HG03565 (cell line): Measurements from ENCODE around the gene TLCD2.
"Not testable (repeated sequence)": the region's sequence is repeated elsewhere in the genome, so short reads cannot be mapped to it uniquely, and the experiment has no call there.

Experiments
- ATAC-seq: cut with Tn5 transposase; IDR thresholded peaks from one replicate; pipeline ENCODE4 v1.9.1; 2021; ENCODE audit warnings: mild to moderate bottlenecking, moderate library complexity; ENCODE audit not compliant: unreplicated experiment

The TLCD2 gene

DNA sequence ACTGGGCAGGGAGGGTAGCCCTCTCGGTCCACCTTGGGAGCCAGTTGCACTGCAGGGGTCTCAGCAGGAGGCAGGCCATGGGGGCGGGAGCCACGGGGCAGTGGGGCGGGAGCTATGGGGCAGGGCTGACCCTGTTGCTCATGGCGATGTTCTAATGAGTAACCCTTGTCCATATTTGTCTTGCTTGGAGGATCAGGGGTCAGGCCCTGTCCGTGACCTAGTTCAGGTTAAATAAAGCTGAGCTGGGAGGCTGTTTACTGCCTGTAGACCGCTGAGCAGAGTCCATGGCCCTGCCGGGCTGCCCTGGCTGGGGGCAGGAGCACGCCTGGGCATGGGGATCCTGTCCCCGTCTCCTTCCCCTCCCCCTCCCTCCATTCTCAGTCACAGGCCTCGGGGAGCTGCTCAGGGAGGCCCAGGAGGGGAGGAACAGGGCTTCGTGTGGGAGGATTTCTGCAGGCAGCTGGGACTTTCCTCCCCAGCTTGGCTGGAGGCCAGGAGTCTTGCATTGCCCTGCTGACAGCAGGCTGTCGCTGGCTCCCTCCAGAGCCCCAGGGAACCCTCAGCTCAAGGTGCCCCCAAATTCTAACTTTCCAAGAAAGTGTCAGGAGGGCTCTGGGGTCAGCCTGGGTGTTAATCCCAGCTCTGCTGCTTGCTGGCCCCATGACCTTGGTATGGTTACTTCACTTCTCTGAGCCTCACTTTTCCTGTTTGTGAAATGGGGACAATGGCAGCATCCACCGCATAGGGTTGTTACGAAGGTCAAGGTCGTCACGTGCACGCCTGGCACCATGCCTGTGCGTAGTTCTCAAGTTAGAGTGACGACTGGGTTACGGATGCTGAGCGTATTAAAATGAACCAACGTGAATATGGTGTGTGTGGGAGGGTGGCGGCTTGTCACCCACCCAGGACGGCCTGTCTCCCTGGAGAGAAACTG lies 26.4 kb upstream of the TLCD2 start:
- ATAC-seq, result no peak

DNA sequence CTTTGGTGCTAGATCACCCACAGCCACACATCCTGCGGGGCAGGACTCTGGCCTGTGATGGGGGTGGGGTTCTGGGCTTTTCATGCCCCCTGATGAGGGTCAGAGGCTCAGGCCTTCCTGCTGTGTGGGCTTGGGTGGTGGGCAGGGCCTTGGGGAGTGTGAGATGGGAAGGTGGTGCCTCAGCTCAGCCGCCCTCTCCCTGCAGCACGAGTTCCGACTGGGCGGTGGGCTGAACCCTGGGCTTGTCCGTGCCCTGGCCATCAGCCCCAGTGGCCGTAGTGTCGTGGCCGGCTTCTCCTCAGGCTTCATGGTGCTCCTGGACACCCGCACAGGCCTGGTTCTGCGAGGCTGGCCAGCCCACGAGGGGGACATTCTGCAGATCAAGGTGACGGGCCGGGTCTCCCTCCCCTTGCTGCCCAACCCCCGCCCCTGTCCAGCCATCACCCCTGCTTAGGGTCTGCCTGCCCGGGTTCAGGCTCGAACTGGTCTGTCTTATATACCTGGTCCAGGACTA lies 25.7 kb upstream of the TLCD2 start:
- no peak for ATAC-seq

DNA sequence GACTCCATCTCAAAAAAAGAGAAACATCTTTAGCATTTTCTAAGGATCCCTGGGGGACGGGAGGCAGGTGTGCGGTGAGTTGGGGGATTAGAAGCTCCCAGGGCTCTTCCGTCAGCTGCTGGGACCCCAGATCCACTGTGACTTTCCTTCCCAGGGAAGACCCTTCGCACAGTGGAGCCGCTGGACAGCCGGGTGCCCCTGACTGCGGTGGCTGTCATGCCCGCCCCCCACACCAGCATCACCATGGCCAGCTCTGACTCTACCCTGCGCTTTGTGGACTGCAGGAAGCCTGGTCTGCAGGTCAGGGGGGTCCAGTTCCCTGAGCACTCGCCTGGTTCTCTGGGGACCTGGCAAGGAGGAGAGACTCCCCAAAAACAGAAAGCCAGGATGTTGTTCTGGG lies 25.2 kb upstream of the TLCD2 start:
- ATAC-seq, result no peak

DNA sequence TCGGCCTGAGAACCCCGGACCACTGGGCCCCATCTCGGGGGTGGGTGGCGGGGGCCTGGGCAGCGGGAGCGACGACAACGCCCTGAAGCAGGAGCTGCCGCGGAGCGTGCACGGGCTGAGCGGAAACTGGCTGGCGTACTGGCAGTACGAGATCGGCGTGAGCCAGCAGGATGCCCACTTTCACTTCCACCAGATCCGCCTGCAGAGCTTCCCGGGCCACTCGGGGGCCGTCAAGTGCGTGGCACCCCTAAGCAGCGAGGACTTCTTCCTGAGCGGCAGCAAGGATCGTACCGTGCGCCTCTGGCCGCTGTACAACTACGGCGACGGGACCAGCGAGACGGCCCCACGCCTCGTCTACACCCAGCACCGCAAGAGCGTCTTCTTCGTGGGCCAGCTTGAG lies 23.6 kb upstream of the TLCD2 start:
- ATAC-seq, result no peak

DNA sequence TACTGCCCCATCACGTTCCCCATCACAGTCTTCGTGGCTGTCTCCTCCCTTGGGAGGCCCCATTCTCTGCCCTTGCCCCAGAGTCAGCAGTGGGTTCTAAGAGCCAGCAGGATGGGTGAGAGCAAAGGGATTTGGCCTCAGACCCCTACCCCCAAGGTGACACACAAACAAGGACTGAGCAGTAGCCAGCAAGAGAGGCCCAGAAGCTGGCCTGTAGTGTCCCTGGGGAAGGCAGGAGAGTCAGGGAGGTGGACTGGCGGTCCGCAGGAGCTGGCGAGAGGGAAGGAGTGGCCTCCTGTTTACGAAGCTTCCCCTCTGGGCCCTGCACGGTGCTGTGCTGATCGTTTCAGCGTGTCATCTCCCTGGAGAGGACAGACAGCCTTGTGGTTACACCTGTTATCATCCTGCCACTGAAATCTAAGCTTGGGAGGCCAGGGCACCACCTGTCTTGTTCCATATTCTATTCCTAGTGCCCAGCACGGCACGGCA lies 22.7 kb upstream of the TLCD2 start:
- no peak for ATAC-seq

GRCh38 chr17:1732241-1732832 lies 22.2 kb upstream of the TLCD2 start:
- no peak for ATAC-seq

DNA sequence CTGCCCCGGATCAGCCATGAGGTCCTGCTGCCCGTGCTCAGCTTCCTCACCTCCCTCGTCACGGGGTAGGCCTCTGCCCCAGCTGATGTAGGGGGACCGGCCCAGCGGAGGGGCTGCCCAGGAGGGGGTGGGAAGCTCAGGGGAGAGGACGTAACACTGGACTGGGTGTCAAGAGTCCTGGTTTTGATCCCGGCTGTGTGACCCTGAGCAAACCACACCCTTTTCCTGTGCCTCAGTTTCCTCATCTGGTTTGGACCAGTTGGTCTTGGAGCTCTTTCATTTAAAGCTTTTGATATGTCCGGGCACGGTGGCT lies 21.0 kb upstream of the TLCD2 start:
- no peak for ATAC-seq

- no peak for ATAC-seq
Measured at GRCh38 chr17:1730326-1731193, 20.4 kb upstream of the TLCD2 start.

DNA sequence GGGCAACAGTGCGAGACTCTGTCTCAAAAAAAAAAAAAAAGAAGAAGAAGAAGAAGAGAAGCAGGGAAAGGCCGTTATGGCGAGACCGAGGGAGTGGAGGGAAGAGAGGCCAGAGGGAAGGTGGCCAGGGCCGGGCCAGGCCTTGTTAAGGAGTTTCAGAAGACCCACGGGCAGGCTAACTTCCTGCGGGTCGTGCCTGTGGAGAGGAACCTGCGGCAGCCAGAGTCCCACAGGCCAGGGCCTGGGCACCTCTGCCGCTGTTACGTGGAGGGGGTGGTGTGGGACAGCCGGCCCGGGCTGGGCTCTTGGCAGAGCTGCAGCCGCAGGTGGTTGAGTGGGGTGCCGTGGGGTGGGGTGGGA lies 19.8 kb upstream of the TLCD2 start:
- ATAC-seq, result no peak

DNA sequence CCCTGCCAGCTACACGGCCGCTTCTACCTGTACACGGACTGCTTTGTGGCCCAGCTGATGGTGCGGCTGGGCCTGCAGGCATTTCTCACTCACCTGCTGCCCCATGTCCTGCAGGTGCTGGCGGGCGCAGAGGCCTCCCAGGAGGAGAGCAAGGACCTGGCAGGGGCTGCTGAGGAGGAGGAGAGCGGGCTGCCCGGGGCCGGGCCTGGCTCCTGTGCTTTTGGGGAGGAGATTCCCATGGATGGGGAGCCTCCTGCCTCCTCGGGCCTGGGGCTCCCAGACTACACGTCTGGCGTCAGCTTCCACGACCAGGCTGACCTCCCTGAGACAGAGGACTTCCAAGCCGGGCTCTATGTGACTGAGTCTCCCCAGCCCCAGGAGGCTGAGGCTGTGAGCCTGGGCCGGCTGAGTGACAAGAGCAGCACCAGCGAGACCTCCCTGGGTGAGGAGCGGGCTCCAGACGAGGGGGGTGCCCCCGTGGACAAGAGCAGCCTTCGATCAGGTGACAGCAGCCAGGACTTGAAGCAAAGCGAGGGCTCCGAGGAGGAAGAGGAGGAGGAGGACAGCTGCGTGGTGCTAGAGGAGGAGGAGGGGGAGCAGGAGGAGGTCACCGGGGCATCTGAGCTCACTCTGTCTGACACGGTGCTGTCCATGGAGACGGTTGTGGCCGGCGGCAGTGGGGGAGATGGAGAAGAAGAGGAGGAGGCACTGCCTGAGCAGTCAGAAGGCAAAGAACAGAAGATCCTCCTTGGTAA lies 17.9 kb upstream of the TLCD2 start:
- no peak for ATAC-seq

GRCh38 chr17:1727258-1727789 lies 17.1 kb upstream of the TLCD2 start:
- ATAC-seq, result no peak

DNA sequence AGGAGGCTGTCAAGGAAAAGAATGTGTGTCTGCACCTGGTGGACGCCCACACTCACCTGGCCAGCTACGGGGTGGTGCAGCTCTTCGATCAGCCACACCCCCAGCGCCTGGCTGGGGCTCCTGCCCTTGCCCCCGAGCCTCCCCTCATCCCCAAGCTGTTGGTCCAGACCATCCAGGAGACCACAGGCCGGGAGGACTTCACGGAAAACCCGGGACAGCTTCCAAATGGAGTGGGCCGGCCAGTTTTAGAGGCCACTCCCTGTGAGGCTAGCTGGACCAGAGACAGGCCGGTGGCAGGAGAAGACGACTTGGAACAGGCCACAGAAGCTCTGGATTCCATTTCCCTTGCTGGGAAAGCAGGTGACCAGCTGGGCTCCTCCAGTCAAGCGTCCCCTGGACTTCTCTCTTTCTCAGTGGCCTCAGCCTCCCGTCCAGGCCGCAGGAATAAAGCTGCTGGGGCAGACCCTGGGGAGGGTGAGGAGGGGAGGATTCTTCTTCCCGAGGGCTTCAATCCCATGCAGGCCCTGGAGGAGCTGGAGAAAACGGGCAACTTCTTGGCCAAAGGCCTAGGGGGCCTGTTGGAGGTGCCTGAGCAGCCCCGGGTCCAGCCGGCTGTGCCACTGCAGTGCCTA lies 16.6 kb upstream of the TLCD2 start:
- no peak for ATAC-seq

DNA sequence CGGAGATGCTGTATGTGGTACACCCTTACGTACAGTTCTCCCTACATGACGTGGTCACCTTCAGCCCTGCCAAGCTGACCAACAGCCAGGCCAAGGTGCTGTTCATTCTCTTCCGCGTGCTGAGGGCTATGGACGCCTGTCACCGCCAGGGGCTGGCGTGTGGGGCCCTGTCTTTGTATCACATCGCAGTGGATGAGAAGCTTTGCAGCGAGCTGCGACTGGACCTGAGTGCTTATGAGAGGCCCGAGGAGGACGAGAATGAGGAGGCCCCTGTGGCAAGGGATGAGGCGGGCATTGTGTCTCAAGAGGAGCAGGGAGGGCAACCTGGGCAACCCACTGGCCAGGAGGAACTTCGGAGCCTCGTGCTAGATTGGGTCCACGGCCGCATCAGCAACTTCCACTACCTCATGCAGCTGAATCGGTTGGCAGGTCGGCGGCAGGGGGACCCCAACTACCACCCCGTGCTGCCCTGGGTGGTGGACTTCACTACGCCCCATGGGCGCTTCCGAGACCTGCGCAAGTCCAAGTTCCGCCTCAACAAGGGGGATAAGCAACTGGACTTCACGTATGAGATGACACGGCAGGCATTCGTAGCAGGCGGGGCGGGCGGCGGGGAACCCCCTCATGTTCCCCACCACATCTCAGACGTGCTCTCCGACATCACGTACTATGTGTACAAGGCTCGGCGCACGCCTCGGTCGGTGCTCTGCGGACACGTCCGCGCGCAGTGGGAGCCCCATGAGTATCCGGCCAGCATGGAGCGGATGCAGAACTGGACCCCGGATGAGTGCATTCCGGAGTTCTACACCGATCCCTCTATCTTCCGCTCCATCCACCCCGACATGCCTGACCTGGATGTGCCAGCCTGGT lies 15.7 kb upstream of the TLCD2 start:
- no peak for ATAC-seq

- ATAC-seq, result peak; percentile 16
Measured at GRCh38 chr17:1724869-1725641, 14.9 kb upstream of the TLCD2 start.

DNA sequence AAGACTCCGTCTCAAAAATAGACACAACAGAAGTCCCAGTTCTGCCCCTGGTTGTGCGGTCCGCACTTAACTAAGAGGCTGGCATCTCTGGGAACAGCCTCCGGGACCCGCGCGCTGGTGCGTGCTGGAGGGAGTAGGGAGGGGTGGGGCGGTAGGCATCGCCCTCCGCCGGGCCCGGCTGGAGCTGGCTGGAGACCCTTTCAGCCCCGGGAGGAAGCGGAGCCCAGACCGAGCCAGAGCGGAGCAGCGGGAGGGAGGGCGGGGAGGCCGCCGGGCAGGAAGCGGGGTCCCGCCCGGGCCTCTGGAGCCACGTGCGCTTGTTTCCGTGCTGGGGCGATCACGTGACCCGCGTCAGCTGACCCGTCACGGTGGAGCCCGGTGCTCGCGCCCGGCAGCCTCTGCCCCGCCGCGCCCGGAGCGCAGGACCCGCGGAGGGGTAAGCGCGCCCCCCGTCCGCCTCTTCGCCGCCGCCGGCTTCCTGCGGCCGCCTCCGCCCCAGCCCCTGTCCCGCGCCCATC lies 14.2 kb upstream of the TLCD2 start, which contains the start of gene WDR81:
WDR81 (plus strand) TSS at position 354 of the 518 bp plus-strand sequence. CDS start 256 bp downstream, outside the sequence.
- peak; percentile 42 for ATAC-seq

- not testable (repeated sequence) for ATAC-seq
Measured at GRCh38 chr17:1722022-1722421, 11.8 kb upstream of the TLCD2 start.

DNA sequence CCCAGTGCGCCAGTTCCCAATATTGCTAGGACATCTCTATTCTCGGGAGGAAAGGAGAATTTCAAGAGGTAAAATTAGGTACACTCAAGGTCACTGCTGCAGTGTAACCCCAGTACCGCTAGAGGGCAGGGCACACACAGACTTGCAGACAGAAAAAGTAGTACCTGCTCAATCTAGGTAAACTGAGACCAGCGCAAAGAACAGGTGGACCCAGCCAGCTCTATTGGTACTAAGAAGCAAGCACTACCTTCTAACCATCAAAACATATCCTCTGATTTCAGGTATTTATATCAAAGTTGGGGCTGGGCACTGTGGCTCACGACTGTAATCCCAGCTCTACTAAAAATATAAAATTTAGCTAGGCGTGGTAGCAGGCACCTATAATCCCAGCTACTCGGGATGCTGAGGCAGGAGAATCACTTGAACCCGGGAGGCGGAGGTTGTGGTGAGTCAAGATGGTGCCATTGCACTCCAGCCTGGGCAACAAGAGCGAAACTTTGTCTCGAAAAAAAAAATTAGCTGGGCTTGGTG lies 10.7 kb upstream of the TLCD2 start:
- ATAC-seq, result no peak
